Mucosa of gallbladder (tissue), 1 donor: Measurements from ENCODE around the gene PFKP. TPM values are rescaled to one million over a fixed set of nuclear protein-coding genes. Genes with fewer than 3 reads are reported as not detected.
A peak's percentile ranks its signal among the peaks of the same experiment; 100 is the strongest.

Experiments
- DNase-seq: peaks from one replicate; pipeline ENCODE4 v3.0.0-alpha.2; 2020; ENCODE audit warnings: low spot score
- total RNA-seq: library from RNA; stranded (reverse); gene quantifications from one replicate; pipeline ENCODE4 v1.2.1, GENCODE V29; 2021
- donor health status: DM: no; HTN: no; CAD: no.

PFKP gene
- total RNA-seq, 1 donor from 2014 or later: 109 TPM

GRCh38 chr10:3115685-3116084 lies 48.3 kb downstream of the PFKP start:
- no peak for DNase-seq

- DNase-seq: no peak
These were observed 49.3 kb downstream of the PFKP start for GRCh38 chr10:3116508-3117100.

GRCh38 chr10:3117486-3117885 lies 50.1 kb downstream of the PFKP start:
- no peak for DNase-seq

- peak; percentile 45 for DNase-seq
These were observed 51.3 kb downstream of the PFKP start for GRCh38 chr10:3118641-3119091.

GRCh38 chr10:3119796-3120459 lies 52.6 kb downstream of the PFKP start:
- no peak for DNase-seq

GRCh38 chr10:3122034-3122433 lies 54.7 kb downstream of the PFKP start:
- no peak for DNase-seq

GRCh38 chr10:3122486-3123205 lies 55.3 kb downstream of the PFKP start:
- DNase-seq: no peak

- no peak for DNase-seq
These were observed 56.4 kb downstream of the PFKP start for GRCh38 chr10:3123571-3124411.

- no peak for DNase-seq
These were observed 57.2 kb downstream of the PFKP start for GRCh38 chr10:3124412-3125175.

GRCh38 chr10:3125527-3126170 lies 58.3 kb downstream of the PFKP start:
- DNase-seq: no peak

GRCh38 chr10:3126249-3126648 lies 58.9 kb downstream of the PFKP start:
- DNase-seq: no peak

GRCh38 chr10:3126741-3127346 lies 59.5 kb downstream of the PFKP start:
- no peak for DNase-seq

- DNase-seq: no peak
These were observed 60.6 kb downstream of the PFKP start for GRCh38 chr10:3127921-3128320.

- no peak for DNase-seq
These were observed 61.2 kb downstream of the PFKP start for GRCh38 chr10:3128379-3129130.

GRCh38 chr10:3129581-3130340 lies 62.4 kb downstream of the PFKP start:
- no peak for DNase-seq

- DNase-seq: no peak
These were observed 63.8 kb downstream of the PFKP start for GRCh38 chr10:3131098-3131497.

GRCh38 chr10:3132036-3133025 lies 65.0 kb downstream of the PFKP start:
- no peak for DNase-seq

- no peak for DNase-seq
These were observed 66.6 kb downstream of the PFKP start for GRCh38 chr10:3133948-3134347.
